Liver (tissue), 9 donors: ENCODE results near the gene PEAR1. TPM values are rescaled to one million over a fixed set of nuclear protein-coding genes. Genes with fewer than 3 reads are reported as not detected.

Experiments
- DNase-seq: peaks from one replicate; pipeline ENCODE4 v3.0.0-alpha.2; 2017; ENCODE audit warnings: low spot score
- H3K27ac ChIP-seq, 2 donors: one replicate each; pipeline ENCODE4 v1.7.0; 2013; ENCODE audit warnings: inconsistent platforms in 2 of 2, low read length in 2 of 2, control low read depth in 1 of 2, low read depth in 1 of 2, mild to moderate bottlenecking in 1 of 2
- H3K27me3 ChIP-seq, 4 donors: one replicate each; pipeline versions ENCODE4 v1.6.1 to v1.7.0; 2013; ENCODE audit warnings: low read length in 3 of 4, inconsistent platforms in 1 of 4, mild to moderate bottlenecking in 1 of 4, moderate library complexity in 1 of 4; ENCODE audit not compliant: control insufficient read depth in 4 of 4, insufficient read depth in 4 of 4
- H3K36me3 ChIP-seq, 4 donors: one replicate each; pipeline versions ENCODE4 v1.6.1 to v1.7.0; 2013; ENCODE audit warnings: low read length in 3 of 4, mild to moderate bottlenecking in 3 of 4, low read depth in 1 of 4, moderate library complexity in 1 of 4; ENCODE audit not compliant: control insufficient read depth in 4 of 4, insufficient read depth in 3 of 4
- H3K4me1 ChIP-seq, 4 donors: one replicate each; pipeline versions ENCODE4 v1.6.1 to v1.7.0; 2013; ENCODE audit warnings: low read length in 3 of 4, mild to moderate bottlenecking in 3 of 4, moderate library complexity in 1 of 4; ENCODE audit not compliant: control insufficient read depth in 4 of 4, insufficient read depth in 4 of 4
- H3K4me3 ChIP-seq, 3 donors: one replicate each; pipeline versions ENCODE4 v1.6.1 to v1.7.0; 2013; ENCODE audit warnings: low read length in 3 of 3, control low read depth in 1 of 3, low read depth in 1 of 3, mild to moderate bottlenecking in 1 of 3
- H3K9ac ChIP-seq, 2 donors: one replicate each; pipeline ENCODE4 v1.7.0; 2013; ENCODE audit warnings: low read length in 2 of 2, mild to moderate bottlenecking in 2 of 2, moderate library complexity in 2 of 2, control low read depth in 1 of 2, low read depth in 1 of 2
- H3K9me3 ChIP-seq, 4 donors: one replicate each; pipeline versions ENCODE4 v1.6.1 to v1.7.0; 2013; ENCODE audit warnings: low read length in 3 of 4; ENCODE audit not compliant: control insufficient read depth in 4 of 4
- EGR1 ChIP-seq, 2 donors: IDR thresholded peaks; 2 replicates each; pipeline ENCODE4 v1.6.1; 2016 to 2018; ENCODE audit warnings: antibody characterized with exemption in 2 of 2, low read depth in 2 of 2
- FOXA1 ChIP-seq: IDR thresholded peaks from 2 replicates; pipeline ENCODE4 v1.6.1; 2016; ENCODE audit warnings: antibody characterized with exemption
- FOXA2 ChIP-seq: IDR thresholded peaks from 2 replicates; pipeline ENCODE4 v1.6.1; 2016; ENCODE audit warnings: antibody characterized with exemption
- HNF4A ChIP-seq, 2 donors: conservative IDR thresholded peaks; 2 replicates each; pipeline ENCODE4 v1.6.1; 2016; ENCODE audit warnings: antibody characterized with exemption in 2 of 2, mild to moderate bottlenecking in 2 of 2
- HNF4G ChIP-seq: IDR thresholded peaks from 2 replicates; pipeline ENCODE4 v1.6.1; 2016; ENCODE audit warnings: antibody characterized with exemption
- JUND ChIP-seq, 2 donors: IDR thresholded peaks; 2 replicates each; pipeline ENCODE4 v1.6.1; 2016; ENCODE audit warnings: antibody characterized with exemption in 2 of 2
- RXRA ChIP-seq, 2 donors: IDR thresholded peaks; 2 replicates each; pipeline ENCODE4 v1.6.1; 2017 to 2018; ENCODE audit warnings: antibody characterized with exemption in 2 of 2, mild to moderate bottlenecking in 1 of 2
- TAF1 ChIP-seq: conservative IDR thresholded peaks from 2 replicates; pipeline ENCODE4 v1.6.1; 2016; ENCODE audit warnings: antibody characterized with exemption, mild to moderate bottlenecking
- WGBS: extraction: QIAGEN DNeasy Blood & Tissue Kit; methylation state at CpG from one replicate; pipeline ENCODE4 v1.1.7; 2013; 5-methylcytosine and 5-hydroxymethylcytosine counted together
- polyA plus RNA-seq, 2 donors: library from polyadenylated mRNA; stranded (reverse) in 1 of 2; unstranded in 1 of 2; fragments of 200-250 nt in 1 of 2; fragments of >200 nt in 1 of 2; fragmentation: Nextera tagmentation in 1 of 2; extraction: Ambion mirVana in 1 of 2; gene quantifications; one replicate each; pipeline versions ENCODE4 v1.2.1 to v1.2.3, GENCODE V29; 2013 to 2015
- total RNA-seq, 2 donors: library from RNA; depleted of rRNA; stranded (reverse); fragments of >200 nt; gene quantifications; one replicate each; pipeline ENCODE4 v1.2.3, GENCODE V29; 2014
- TF ChIP-seq, protein P1 (sequence below): IDR thresholded peaks from 2 replicates; pipeline ENCODE4 v1.6.1; 2016; ENCODE audit warnings: antibody characterized with exemption
- TF ChIP-seq, protein P2 (sequence below): IDR thresholded peaks from 2 replicates; pipeline ENCODE4 v1.6.1; 2016; ENCODE audit warnings: antibody characterized with exemption, mild to moderate bottlenecking
- TF ChIP-seq, protein P3 (sequence below): IDR thresholded peaks from 2 replicates; pipeline ENCODE4 v1.6.1; 2016; ENCODE audit warnings: antibody characterized with exemption
- TF ChIP-seq, protein P4 (sequence below): IDR thresholded peaks from 2 replicates; pipeline ENCODE4 v1.6.1; 2016; ENCODE audit warnings: antibody characterized with exemption
- TF ChIP-seq, protein P5 (sequence below): fragments of 150-350 bp; IDR thresholded peaks from 2 replicates; pipeline ENCODE4 v1.5.1; 2017; ENCODE audit warnings: improper control_type of control experiment, low read depth, low read length; ENCODE audit not compliant: missing input control
- donor health status: healthy.
- donor health status: healthy.
- donor health status: healthy.
- donor health status: healthy.
- donor health status: healthy.

PEAR1 gene
- total and polyA plus RNA-seq, 4 donors = 2.1 to 4.4 (median 3.1) TPM

DNA sequence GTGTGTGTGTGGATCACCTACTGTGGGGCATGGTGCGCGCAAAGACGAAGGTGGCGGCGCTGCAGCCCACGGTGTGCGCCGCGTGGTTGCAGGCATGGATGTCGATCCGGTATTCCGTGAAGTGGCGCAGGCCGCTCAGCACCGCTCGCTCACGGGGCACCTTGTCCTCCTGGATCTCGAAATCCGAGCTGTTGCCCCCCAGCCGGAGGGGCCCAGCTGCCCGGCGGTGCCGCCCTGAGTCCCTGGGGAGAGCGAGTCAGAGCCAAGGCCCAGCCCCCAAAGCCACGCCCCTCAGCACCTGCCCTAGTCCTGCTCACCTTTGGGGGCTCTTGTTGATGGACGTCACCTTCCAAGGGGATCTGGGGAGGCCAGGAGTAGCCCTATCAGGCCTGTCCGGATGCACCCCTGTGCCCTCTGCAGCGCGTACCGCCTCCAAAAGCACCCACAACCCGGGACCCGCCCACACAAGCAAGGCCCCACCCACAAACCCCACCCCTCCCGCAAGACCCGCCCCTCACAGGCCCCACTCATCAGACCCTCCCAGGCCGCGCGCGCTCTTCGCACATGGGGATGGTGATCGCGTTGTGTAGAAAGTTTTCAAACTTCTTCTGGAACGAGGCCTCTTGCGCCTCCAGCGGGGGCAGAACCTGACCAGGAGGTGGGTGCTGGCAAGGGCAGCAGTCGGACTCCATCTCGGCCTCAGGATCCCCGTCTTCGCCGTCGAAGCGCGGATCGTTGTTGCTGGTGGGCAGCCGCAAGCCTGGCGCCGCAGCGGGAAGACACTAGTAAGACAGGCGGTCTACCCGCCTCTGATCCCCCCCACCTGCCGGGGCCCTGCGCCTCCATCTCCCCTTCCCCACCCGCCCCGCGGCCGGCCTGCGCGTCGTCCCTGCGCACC is 48.2 kb upstream of the PEAR1 start:
- H3K9me3 ChIP-seq = no peaks in the 10 kb centered on the region
- WGBS = 14% methylated on average over 69 of the region's 69 CpGs
- TF ChIP-seq EGR1 (IDR thresholded peaks at IDR 0.05; ENCODE audit: low read depth in 2 of 2) = no peak
- no peak for TF ChIP-seq FOXA2
- no peak overlapping the region for H3K9ac ChIP-seq
- peaks cover 0 to 9% (median 6%) of the 10 kb centered on the region in 4 donors for H3K27me3 ChIP-seq
- peaks cover 0 to 6% (median 4%) of the 10 kb centered on the region in 4 donors for H3K4me1 ChIP-seq
- H3K27ac ChIP-seq = no peak overlapping the region
- no peak for DNase-seq
- no peaks in the 10 kb centered on the region for H3K36me3 ChIP-seq
- H3K4me3 ChIP-seq = no peak overlapping the region

DNA sequence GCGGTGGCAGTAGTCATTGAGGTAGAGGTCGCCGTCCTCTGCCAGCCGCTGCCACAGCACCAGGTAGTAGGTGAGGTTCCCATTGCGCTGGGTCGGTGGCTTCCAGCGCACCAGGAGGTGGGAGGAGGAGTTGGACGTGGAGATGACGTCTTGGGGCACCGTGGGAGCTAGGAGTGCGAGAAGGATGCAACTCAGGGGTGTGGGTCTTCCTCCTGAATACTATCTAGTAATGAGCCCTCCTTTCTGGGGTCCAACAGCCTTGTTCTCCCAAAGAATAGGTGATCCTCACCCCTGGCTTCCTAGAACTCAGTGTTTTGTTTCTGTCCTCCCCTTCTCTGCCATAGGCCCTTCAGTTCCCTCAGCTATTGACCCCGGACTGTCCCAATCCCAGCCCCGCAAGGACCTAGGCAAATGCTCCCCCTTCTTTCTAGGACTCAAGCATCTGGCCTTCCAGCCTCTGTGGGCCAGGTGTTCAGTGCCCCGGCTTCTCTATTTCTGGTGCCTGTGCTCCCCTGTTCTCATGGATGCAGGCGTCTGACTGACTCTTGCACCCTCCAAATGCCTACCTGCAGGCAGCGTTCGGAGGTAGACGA is 47.5 kb upstream of the PEAR1 start:
- Histone ChIP-seq H3K27ac (no peak overlapping the region), H3K9me3 (no peaks in the 10 kb centered on the region), H3K4me1 (peaks cover 0 to 6% (median 4%) of the 10 kb centered on the region in 4 donors), H3K27me3 (peaks cover 0 to 9% (median 5%) of the 10 kb centered on the region in 4 donors), H3K36me3 (no peaks in the 10 kb centered on the region), H3K9ac (no peak overlapping the region), H3K4me3 (no peak overlapping the region)
- WGBS = 45% methylated on average over 18 of the region's 18 CpGs
- no peak for DNase-seq
- TF ChIP-seq, protein P1, sequence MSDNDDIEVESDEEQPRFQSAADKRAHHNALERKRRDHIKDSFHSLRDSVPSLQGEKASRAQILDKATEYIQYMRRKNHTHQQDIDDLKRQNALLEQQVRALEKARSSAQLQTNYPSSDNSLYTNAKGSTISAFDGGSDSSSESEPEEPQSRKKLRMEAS = no peak
- TF ChIP-seq, protein P2, sequence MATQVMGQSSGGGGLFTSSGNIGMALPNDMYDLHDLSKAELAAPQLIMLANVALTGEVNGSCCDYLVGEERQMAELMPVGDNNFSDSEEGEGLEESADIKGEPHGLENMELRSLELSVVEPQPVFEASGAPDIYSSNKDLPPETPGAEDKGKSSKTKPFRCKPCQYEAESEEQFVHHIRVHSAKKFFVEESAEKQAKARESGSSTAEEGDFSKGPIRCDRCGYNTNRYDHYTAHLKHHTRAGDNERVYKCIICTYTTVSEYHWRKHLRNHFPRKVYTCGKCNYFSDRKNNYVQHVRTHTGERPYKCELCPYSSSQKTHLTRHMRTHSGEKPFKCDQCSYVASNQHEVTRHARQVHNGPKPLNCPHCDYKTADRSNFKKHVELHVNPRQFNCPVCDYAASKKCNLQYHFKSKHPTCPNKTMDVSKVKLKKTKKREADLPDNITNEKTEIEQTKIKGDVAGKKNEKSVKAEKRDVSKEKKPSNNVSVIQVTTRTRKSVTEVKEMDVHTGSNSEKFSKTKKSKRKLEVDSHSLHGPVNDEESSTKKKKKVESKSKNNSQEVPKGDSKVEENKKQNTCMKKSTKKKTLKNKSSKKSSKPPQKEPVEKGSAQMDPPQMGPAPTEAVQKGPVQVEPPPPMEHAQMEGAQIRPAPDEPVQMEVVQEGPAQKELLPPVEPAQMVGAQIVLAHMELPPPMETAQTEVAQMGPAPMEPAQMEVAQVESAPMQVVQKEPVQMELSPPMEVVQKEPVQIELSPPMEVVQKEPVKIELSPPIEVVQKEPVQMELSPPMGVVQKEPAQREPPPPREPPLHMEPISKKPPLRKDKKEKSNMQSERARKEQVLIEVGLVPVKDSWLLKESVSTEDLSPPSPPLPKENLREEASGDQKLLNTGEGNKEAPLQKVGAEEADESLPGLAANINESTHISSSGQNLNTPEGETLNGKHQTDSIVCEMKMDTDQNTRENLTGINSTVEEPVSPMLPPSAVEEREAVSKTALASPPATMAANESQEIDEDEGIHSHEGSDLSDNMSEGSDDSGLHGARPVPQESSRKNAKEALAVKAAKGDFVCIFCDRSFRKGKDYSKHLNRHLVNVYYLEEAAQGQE = no peak
- TF ChIP-seq FOXA1 (no peak), RXRA (IDR thresholded peaks at IDR 0.05) (no peak), HNF4G (no peak), JUND (IDR thresholded peaks at IDR 0.05) (no peak), TAF1 (no peak), HNF4A (conservative IDR thresholded peaks at IDR 0.05) (no peak), FOXA2 (no peak)
- TF ChIP-seq, protein P3, sequence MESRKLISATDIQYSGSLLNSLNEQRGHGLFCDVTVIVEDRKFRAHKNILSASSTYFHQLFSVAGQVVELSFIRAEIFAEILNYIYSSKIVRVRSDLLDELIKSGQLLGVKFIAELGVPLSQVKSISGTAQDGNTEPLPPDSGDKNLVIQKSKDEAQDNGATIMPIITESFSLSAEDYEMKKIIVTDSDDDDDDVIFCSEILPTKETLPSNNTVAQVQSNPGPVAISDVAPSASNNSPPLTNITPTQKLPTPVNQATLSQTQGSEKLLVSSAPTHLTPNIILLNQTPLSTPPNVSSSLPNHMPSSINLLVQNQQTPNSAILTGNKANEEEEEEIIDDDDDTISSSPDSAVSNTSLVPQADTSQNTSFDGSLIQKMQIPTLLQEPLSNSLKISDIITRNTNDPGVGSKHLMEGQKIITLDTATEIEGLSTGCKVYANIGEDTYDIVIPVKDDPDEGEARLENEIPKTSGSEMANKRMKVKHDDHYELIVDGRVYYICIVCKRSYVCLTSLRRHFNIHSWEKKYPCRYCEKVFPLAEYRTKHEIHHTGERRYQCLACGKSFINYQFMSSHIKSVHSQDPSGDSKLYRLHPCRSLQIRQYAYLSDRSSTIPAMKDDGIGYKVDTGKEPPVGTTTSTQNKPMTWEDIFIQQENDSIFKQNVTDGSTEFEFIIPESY = no peak
- TF ChIP-seq, protein P4, sequence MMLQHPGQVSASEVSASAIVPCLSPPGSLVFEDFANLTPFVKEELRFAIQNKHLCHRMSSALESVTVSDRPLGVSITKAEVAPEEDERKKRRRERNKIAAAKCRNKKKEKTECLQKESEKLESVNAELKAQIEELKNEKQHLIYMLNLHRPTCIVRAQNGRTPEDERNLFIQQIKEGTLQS = no peak
- TF ChIP-seq, protein P5, sequence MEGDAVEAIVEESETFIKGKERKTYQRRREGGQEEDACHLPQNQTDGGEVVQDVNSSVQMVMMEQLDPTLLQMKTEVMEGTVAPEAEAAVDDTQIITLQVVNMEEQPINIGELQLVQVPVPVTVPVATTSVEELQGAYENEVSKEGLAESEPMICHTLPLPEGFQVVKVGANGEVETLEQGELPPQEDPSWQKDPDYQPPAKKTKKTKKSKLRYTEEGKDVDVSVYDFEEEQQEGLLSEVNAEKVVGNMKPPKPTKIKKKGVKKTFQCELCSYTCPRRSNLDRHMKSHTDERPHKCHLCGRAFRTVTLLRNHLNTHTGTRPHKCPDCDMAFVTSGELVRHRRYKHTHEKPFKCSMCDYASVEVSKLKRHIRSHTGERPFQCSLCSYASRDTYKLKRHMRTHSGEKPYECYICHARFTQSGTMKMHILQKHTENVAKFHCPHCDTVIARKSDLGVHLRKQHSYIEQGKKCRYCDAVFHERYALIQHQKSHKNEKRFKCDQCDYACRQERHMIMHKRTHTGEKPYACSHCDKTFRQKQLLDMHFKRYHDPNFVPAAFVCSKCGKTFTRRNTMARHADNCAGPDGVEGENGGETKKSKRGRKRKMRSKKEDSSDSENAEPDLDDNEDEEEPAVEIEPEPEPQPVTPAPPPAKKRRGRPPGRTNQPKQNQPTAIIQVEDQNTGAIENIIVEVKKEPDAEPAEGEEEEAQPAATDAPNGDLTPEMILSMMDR = no peak
